WI38 (cell line): Measurements from ENCODE around the gene SPPL2B.

Experiments
- H3K4me3 ChIP-seq: 2 replicates; pipeline ENCODE4 v1.5.1; 2011; ENCODE audit warnings: low read depth, mild to moderate bottlenecking, control low read depth, low read length
- TF ChIP-seq, protein P1 (sequence below): IDR thresholded peaks from 2 replicates; pipeline ENCODE4 v1.5.1; 2012; ENCODE audit warnings: low read depth, mild to moderate bottlenecking, control low read depth, low read length

SPPL2B gene

DNA sequence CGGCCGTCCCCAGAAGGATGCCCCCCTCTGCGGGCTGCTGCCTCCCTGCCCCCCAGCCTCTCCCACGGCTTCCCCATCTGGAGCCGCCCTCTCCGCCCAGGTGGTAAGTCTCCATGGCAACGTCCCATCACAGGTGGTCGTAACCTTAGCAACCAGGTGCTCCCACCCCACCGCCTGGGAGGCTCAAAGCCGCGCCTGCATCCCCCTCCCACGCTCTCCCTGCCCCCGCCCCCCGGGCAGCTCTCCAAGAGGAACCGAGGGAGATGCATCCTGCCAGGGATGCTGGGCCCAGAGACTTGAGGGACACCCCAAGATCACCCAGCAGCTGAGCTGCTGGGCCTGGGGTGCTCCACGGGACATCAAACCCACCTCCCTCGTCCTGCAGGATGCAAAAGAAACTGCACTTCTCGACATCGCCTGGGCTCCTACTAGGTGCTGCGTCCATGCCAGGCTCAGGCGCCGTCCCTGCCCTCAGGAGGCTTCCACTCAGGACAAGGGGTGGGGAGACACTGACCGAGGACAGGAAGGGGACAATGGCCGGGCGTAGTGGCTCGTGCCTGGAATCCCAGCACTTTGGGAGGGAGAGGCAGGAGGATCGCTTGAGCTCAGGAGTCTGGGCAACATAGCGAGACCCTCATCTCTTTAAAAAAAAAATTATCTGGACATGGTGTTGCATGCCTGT is 15.5 kb upstream of the SPPL2B start:
- no peak overlapping the region for H3K4me3 ChIP-seq
- TF ChIP-seq, protein P1, sequence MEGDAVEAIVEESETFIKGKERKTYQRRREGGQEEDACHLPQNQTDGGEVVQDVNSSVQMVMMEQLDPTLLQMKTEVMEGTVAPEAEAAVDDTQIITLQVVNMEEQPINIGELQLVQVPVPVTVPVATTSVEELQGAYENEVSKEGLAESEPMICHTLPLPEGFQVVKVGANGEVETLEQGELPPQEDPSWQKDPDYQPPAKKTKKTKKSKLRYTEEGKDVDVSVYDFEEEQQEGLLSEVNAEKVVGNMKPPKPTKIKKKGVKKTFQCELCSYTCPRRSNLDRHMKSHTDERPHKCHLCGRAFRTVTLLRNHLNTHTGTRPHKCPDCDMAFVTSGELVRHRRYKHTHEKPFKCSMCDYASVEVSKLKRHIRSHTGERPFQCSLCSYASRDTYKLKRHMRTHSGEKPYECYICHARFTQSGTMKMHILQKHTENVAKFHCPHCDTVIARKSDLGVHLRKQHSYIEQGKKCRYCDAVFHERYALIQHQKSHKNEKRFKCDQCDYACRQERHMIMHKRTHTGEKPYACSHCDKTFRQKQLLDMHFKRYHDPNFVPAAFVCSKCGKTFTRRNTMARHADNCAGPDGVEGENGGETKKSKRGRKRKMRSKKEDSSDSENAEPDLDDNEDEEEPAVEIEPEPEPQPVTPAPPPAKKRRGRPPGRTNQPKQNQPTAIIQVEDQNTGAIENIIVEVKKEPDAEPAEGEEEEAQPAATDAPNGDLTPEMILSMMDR, result no peak

- TF ChIP-seq, protein P1, result no peak
- H3K4me3 ChIP-seq, result no peak overlapping the region
Measured at GRCh38 chr19:2315121-2315817, 13.2 kb upstream of the SPPL2B start.

GRCh38 chr19:2315818-2316353 is 12.6 kb upstream of the SPPL2B start:
- no peak overlapping the region for H3K4me3 ChIP-seq
- TF ChIP-seq, protein P1, result peak; percentile 48

DNA sequence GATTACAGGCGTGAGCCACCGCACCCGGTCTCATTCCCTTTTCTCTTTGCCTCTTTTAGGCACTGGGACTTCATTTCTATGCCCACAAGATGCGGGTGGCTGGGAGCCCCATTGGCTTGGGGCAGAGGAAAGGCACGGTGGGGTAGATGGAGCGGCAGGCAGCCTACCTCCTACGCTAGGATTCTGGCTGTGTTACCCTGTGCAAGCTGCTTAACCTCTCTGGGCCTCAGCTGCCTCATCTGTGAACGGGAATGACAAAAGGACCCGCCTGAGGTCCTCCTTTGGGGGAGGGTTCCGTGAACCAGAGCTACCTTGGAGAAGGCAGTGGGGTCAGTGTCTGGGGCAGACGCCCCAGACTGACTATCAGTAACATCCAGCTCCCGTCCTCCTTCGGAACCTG is 11.2 kb upstream of the SPPL2B start:
- H3K4me3 ChIP-seq, result no peak overlapping the region
- TF ChIP-seq, protein P1, result no peak

GRCh38 chr19:2317756-2318155 is 10.7 kb upstream of the SPPL2B start:
- no peak overlapping the region for H3K4me3 ChIP-seq
- TF ChIP-seq, protein P1, result no peak

GRCh38 chr19:2318923-2319322 is 9.6 kb upstream of the SPPL2B start:
- no peak overlapping the region for H3K4me3 ChIP-seq

More at GRCh38 chr19:2318923-2319322, 9.6 kb upstream of the SPPL2B start:
- TF ChIP-seq, protein P1, result no peak
